Measurements from ENCODE around the gene PODNL1. TPM values are rescaled to one million over a fixed set of nuclear protein-coding genes. Genes with fewer than 3 reads are reported as not detected.

Gene PODNL1
- total and polyA plus RNA-seq, 2 of the 13 experiments (the other 11 are each of a cell fraction or from before 2014, with no cell fraction given) = 0.18 TPM; not detected in 1

DNA sequence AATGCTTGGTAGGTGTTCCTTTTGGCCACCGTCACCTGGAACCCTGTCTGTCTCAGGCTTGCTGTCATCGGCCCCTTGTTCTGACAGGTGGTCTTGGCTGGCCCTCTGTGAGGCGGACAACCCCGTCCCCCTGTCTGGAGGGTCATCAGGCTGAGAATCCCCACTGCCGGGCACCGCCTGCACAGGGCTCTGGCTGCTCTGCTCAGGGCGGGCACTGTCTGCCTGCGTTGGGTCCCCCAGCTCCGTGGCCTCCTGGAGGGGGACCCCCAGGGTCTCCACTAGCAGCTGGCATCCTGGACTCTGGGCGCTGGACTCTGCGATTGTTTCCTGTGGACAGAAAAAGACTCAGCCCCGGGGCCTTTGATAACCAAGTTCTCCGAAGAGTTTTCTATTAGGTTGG, 48.1 kb downstream of the PODNL1 start:
- Histone ChIP-seq H3K36me3 (replicated peaks in 1 of 2; ENCODE audit: control insufficient read depth in 1 of 2, insufficient read depth in 2 of 2, low read length in 2 of 2) (no peaks in the 10 kb centered on the region), H4K20me1 (ENCODE audit: insufficient read depth, low read length) (no peaks in the 10 kb centered on the region), H3K9me3 (ENCODE audit: low read length) (no peaks in the 10 kb centered on the region), H3K27me3 (ENCODE audit: control insufficient read depth in 1 of 2, insufficient read depth in 2 of 2, low read length in 2 of 2) (peaks cover 2 to 23% of the 10 kb centered on the region in 2 experiments; a peak in 4 of 5 replicates), H3K9ac (ENCODE audit: insufficient read depth, low read depth, low read length) (no peak overlapping the region), H3K27ac (ENCODE audit: extremely low read length, insufficient read depth, low read length) (no peak overlapping the region), H3K4me1 (ENCODE audit: insufficient read depth, low read length) (peaks cover 20% of the 10 kb centered on the region), H2AFZ (ENCODE audit: low read length) (no peak overlapping the region), H3K79me2 (ENCODE audit: insufficient read depth, low read length) (no peaks in the 10 kb centered on the region), H3K4me2 (ENCODE audit: low read depth, low read length) (no peak overlapping the region), H3K4me3 (replicated peaks in 1 of 3; ENCODE audit: insufficient read depth in 1 of 3, low read depth in 2 of 3, low read length in 3 of 3) (no peak overlapping the region)
- CTCF ChIA-PET (ENCODE audit: low intra/inter-chr PET ratio, low total read pairs) = no interaction called here
- no TSS peak for BruUV-seq (replicated peaks)
- POLR2A ChIA-PET = no interaction called here
- in situ Hi-C loops (cut with HindIII; ENCODE audit: extremely low pct_ligation_motif_present, low pct_unique_long_range_greater_than_20kb) = loop anchor here (25.0 kb wide), 1 partner anchor 522 kb away; the partner anchor contains the start of gene DDX39A
- DNase-seq (ENCODE audit: low spot score) = no peak
- no peak for ATAC-seq
- WGBS (ENCODE audit: low lambda C conversion rate) = 85% methylated on average over 7 of the region's 13 CpGs
- FAIRE-seq = no peak
- intact Hi-C loops (cut with micrococcal nuclease; ENCODE audit: unreplicated experiment) = no loop called here
- TF ChIP-seq NFYB (CRISPR knock-in tag; IDR thresholded peaks at IDR 0.05) (no peak), ONECUT2 (CRISPR knock-in tag; IDR thresholded peaks at IDR 0.05) (no peak), RFX3 (CRISPR knock-in tag; IDR thresholded peaks at IDR 0.05) (no peak), SOX6 (IDR thresholded peaks at IDR 0.05) (no peak), SOX6 (CRISPR knock-in tag; IDR thresholded peaks at IDR 0.05) (no peak), PBX3 (CRISPR knock-in tag; IDR thresholded peaks at IDR 0.05; ENCODE audit: borderline replicate concordance) (no peak)

- Histone ChIP-seq H3K4me2 (ENCODE audit: low read depth, low read length) (no peak overlapping the region), H2AFZ (ENCODE audit: low read length) (no peak overlapping the region), H3K27me3 (ENCODE audit: control insufficient read depth in 1 of 2, insufficient read depth in 2 of 2, low read length in 2 of 2) (peaks cover 2 to 28% of the 10 kb centered on the region in 2 experiments; a peak in 4 of 5 replicates), H3K4me1 (ENCODE audit: insufficient read depth, low read length) (peaks cover 26% of the 10 kb centered on the region), H3K79me2 (ENCODE audit: insufficient read depth, low read length) (no peaks in the 10 kb centered on the region), H3K9me3 (ENCODE audit: low read length) (no peaks in the 10 kb centered on the region), H3K27ac (ENCODE audit: extremely low read length, insufficient read depth, low read length) (no peak overlapping the region), H4K20me1 (ENCODE audit: insufficient read depth, low read length) (no peaks in the 10 kb centered on the region), H3K4me3 (replicated peaks in 1 of 3; ENCODE audit: insufficient read depth in 1 of 3, low read depth in 2 of 3, low read length in 3 of 3) (no peak overlapping the region), H3K36me3 (replicated peaks in 1 of 2; ENCODE audit: control insufficient read depth in 1 of 2, insufficient read depth in 2 of 2, low read length in 2 of 2) (no peaks in the 10 kb centered on the region), H3K9ac (ENCODE audit: insufficient read depth, low read depth, low read length) (no peak overlapping the region)
- FAIRE-seq = no peak
- DNase-seq (ENCODE audit: low spot score) = no peak
- ATAC-seq = no peak
- in situ Hi-C loops (cut with HindIII; ENCODE audit: extremely low pct_ligation_motif_present, low pct_unique_long_range_greater_than_20kb) (loop anchor here (25.0 kb wide), 1 partner anchor 524 kb away; the partner anchor contains the start of gene DDX39A), intact Hi-C loops (cut with micrococcal nuclease; ENCODE audit: unreplicated experiment) (no loop called here)
- no TSS peak for BruUV-seq (replicated peaks)
- 67% methylated on average over 16 of the region's 16 CpGs for WGBS (ENCODE audit: low lambda C conversion rate)
- ChIA-PET CTCF (ENCODE audit: low intra/inter-chr PET ratio, low total read pairs) (no interaction called here), POLR2A (no interaction called here)
- TF ChIP-seq ZSCAN22 (CRISPR knock-in tag; IDR thresholded peaks at IDR 0.05) (no peak), ZNF883 (CRISPR knock-in tag; IDR thresholded peaks at IDR 0.05; ENCODE audit: not compliant biosample characterization) (no peak), ZBTB14 (CRISPR knock-in tag; IDR thresholded peaks at IDR 0.05) (no peak), ATF4 (CRISPR knock-in tag; IDR thresholded peaks at IDR 0.05) (no peak), RBAK (CRISPR knock-in tag; IDR thresholded peaks at IDR 0.05) (no peak), WIZ (CRISPR knock-in tag; IDR thresholded peaks at IDR 0.05) (no peak), ZNF282 (IDR thresholded peaks at IDR 0.05; ENCODE audit: partially characterized antibody) (no peak)
Measured at GRCh38 chr19:13888281-13888680, 49.9 kb downstream of the PODNL1 start.
